Sigmoid colon (tissue), 7 donors: ENCODE measurements around the gene ATP8A1. TPM values are rescaled to one million over a fixed set of nuclear protein-coding genes. Genes with fewer than 3 reads are reported as not detected.

Experiments
- DNase-seq: peaks from one replicate; pipeline ENCODE4 v3.0.0-alpha.2; 2019
- H3K27ac ChIP-seq, 4 donors: fragments of 200-600 bp; sonication (generic); one replicate each; pipeline ENCODE4 v1.5.1; 2016 to 2019; ENCODE audit warnings: mild to moderate bottlenecking in 1 of 4
- H3K27me3 ChIP-seq, 3 donors: fragments of 200-600 bp; sonication (generic); one replicate each; pipeline ENCODE4 v1.5.1; 2019; ENCODE audit warnings: mild to moderate bottlenecking in 1 of 3
- H3K36me3 ChIP-seq, 4 donors: fragments of 200-600 bp; sonication (generic); one replicate each; pipeline ENCODE4 v1.5.1; 2016 to 2019
- H3K4me1 ChIP-seq, 4 donors: fragments of 200-600 bp; sonication (generic); one replicate each; pipeline ENCODE4 v1.5.1; 2017 to 2019
- H3K4me3 ChIP-seq, 4 donors: fragments of 200-600 bp; sonication (generic); one replicate each; pipeline ENCODE4 v1.5.1; 2017 to 2019; ENCODE audit warnings: mild to moderate bottlenecking in 2 of 4, moderate library complexity in 1 of 4
- H3K9me3 ChIP-seq, 4 donors: fragments of 200-600 bp in 3 of 4; sonication (generic) in 3 of 4; one replicate each; pipeline versions ENCODE4 v1.5.1 to v1.6.1; 2013 to 2019
- CTCF ChIP-seq, 4 experiments: fragments of 450-650 bp in 3 of 4; fragments of 200-600 bp in 1 of 4; IDR thresholded peaks; one replicate each; pipeline ENCODE4 v1.5.1; 2016 to 2019; ENCODE audit warnings: antibody characterized with exemption in 4 of 4, mild to moderate bottlenecking in 3 of 4, moderate library complexity in 2 of 4
- EP300 ChIP-seq, 4 donors: sonication (generic); formaldehyde crosslinking; IDR thresholded peaks; one replicate each; pipeline ENCODE4 v1.6.1; 2017; ENCODE audit warnings: antibody characterized with exemption in 4 of 4
- POLR2A ChIP-seq, 2 donors: fragments of 450-650 bp; IDR thresholded peaks; one replicate each; pipeline ENCODE4 v1.6.1; 2016; ENCODE audit warnings: antibody characterized with exemption in 2 of 2, mild to moderate bottlenecking in 2 of 2, moderate library complexity in 2 of 2
- POLR2AphosphoS5 ChIP-seq, 4 donors: sonication (generic); formaldehyde crosslinking; IDR thresholded peaks; one replicate each; pipeline ENCODE4 v1.6.1; 2017; ENCODE audit warnings: antibody characterized with exemption in 4 of 4
- WGBS, 2 donors: extraction: QIAGEN DNeasy Blood & Tissue Kit; methylation state at CpG; one replicate each; pipeline ENCODE4 v1.1.7; 2013; 5-methylcytosine and 5-hydroxymethylcytosine counted together
- intact Hi-C: fragments of 100-400 bp; cut with DNase I; formaldehyde crosslinking; loops from one replicate; pipeline ENCODE4 v1.15.1; 2023
- polyA plus RNA-seq, 3 donors: library from polyadenylated mRNA; stranded (reverse); fragments of 200-250 nt; gene quantifications; one replicate each; pipeline ENCODE4 v1.2.3, GENCODE V29; 2013
- total RNA-seq, 4 donors: library from RNA; depleted of rRNA; stranded (reverse); fragments of >200 nt; gene quantifications; one replicate each; pipeline ENCODE4 v1.1.0, GENCODE V29; 2016
- donor health status: healthy with polysubstance abuse.
- donor health status: Bipolar disorder and iron deficiency.
- donor health status: healthy.

ATP8A1 gene
- total and polyA plus RNA-seq, 7 donors, result 2.4 to 19.3 (median 14.5) TPM

GRCh38 chr4:42637104-42637503, 19.8 kb downstream of the ATP8A1 start:
- no peak for DNase-seq
- H3K36me3 ChIP-seq, result no peaks in the 10 kb centered on the region
- intact Hi-C loops, result no loop called here
- TF ChIP-seq POLR2A (IDR thresholded peaks at IDR 0.05), result no peak
- no peak for TF ChIP-seq POLR2AphosphoS5 (IDR thresholded peaks at IDR 0.05)
- no peak for TF ChIP-seq EP300 (IDR thresholded peaks at IDR 0.05)
- no peak for TF ChIP-seq CTCF (IDR thresholded peaks at IDR 0.05)
- H3K27ac ChIP-seq, result no peak overlapping the region
- WGBS, 2 donors, result 92% methylated on average over 3 of the region's 3 CpGs
- no peaks in the 10 kb centered on the region for H3K4me1 ChIP-seq
- no peak overlapping the region for H3K4me3 ChIP-seq
- H3K9me3 ChIP-seq, result no peaks in the 10 kb centered on the region
- H3K27me3 ChIP-seq, result no peaks in the 10 kb centered on the region

- TF ChIP-seq POLR2AphosphoS5 (IDR thresholded peaks at IDR 0.05) (no peak), EP300 (IDR thresholded peaks at IDR 0.05) (no peak), CTCF (IDR thresholded peaks at IDR 0.05) (no peak), POLR2A (IDR thresholded peaks at IDR 0.05) (no peak)
- intact Hi-C loops, result no loop called here
- H3K9me3 ChIP-seq, result no peaks in the 10 kb centered on the region
- H3K36me3 ChIP-seq, result no peaks in the 10 kb centered on the region
- no peak overlapping the region for H3K4me3 ChIP-seq
- H3K27ac ChIP-seq, result no peak overlapping the region
- no peak for DNase-seq
- H3K27me3 ChIP-seq, result no peaks in the 10 kb centered on the region
- H3K4me1 ChIP-seq, result no peaks in the 10 kb centered on the region
- 87 to 96% methylated on average over 3 of the region's 3 CpGs for WGBS, 2 donors
Measured at GRCh38 chr4:42636645-42636949, 20.3 kb downstream of the ATP8A1 start.

GRCh38 chr4:42633605-42634388, 23.1 kb downstream of the ATP8A1 start:
- 84 to 87% methylated on average over 5 of the region's 5 CpGs for WGBS, 2 donors
- H3K4me3 ChIP-seq, result no peak overlapping the region
- TF ChIP-seq POLR2A (IDR thresholded peaks at IDR 0.05) (no peak), POLR2AphosphoS5 (IDR thresholded peaks at IDR 0.05) (no peak), CTCF (IDR thresholded peaks at IDR 0.05) (no peak), EP300 (IDR thresholded peaks at IDR 0.05) (no peak)

GRCh38 chr4:42632653-42633382, 24.1 kb downstream of the ATP8A1 start:
- 81 to 90% methylated on average over 3 of the region's 3 CpGs for WGBS, 2 donors
- H3K27me3 ChIP-seq, result no peaks in the 10 kb centered on the region
- no peaks in the 10 kb centered on the region for H3K36me3 ChIP-seq
- H3K9me3 ChIP-seq, result no peaks in the 10 kb centered on the region
- intact Hi-C loops, result no loop called here
- DNase-seq, result no peak
- no peak for TF ChIP-seq POLR2A (IDR thresholded peaks at IDR 0.05)
- TF ChIP-seq POLR2AphosphoS5 (IDR thresholded peaks at IDR 0.05), result no peak
- no peak for TF ChIP-seq EP300 (IDR thresholded peaks at IDR 0.05)
- TF ChIP-seq CTCF (IDR thresholded peaks at IDR 0.05), result no peak
- no peaks in the 10 kb centered on the region for H3K4me1 ChIP-seq
- no peak overlapping the region for H3K4me3 ChIP-seq
- H3K27ac ChIP-seq, result no peak overlapping the region

More at GRCh38 chr4:42633605-42634388, 23.1 kb downstream of the ATP8A1 start:
- DNase-seq, result no peak
- Histone ChIP-seq H3K4me1 (no peaks in the 10 kb centered on the region), H3K9me3 (no peaks in the 10 kb centered on the region), H3K27me3 (no peaks in the 10 kb centered on the region), H3K27ac (no peak overlapping the region), H3K36me3 (no peaks in the 10 kb centered on the region)
- intact Hi-C loops, result no loop called here
